ENCODE data around the gene FN1.

Gene FN1

DNA sequence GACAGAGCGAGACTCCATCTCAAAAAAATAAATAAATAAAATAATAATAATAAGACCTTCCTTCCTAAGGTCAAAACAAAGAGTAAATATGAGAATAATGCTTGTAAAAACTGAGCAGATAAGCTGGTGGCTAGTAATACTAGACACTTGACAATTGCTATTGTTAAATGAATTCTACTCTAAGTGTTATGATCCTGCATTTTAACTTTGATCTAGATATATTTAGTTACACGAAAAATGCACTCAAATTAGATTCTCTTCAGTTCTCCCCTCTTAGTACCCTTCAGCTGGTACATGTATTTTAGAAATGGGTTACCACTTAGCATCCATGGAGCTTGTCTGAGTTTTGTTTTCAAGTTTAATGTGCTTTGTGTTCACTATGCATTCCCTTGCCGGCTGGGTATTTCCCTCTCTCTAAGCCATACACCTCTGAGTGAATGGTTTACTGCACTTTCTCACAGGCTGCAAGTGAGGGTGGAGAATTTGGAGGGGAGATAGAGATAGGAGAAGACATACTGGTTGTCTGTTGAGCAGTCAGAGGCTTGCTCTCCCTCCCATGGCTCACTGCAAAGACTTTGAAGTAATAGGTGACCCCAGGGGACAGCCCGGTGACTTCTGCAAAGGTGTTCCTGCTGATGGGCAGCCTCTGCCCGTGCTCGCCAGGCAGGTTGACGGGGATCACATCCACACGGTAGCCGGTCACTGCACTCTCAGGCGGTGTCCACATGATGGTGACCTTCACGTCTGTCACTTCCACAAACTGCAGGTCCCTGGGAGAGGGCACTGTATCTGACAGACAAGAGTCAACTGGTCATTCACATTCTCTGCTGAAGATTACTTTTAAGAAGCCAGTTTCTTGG is 29.9 kb downstream of the FN1 start:
- DNase-seq: no peak

GRCh38 chr2:215404348-215405012 is 31.4 kb downstream of the FN1 start:
- no peak for DNase-seq

DNA sequence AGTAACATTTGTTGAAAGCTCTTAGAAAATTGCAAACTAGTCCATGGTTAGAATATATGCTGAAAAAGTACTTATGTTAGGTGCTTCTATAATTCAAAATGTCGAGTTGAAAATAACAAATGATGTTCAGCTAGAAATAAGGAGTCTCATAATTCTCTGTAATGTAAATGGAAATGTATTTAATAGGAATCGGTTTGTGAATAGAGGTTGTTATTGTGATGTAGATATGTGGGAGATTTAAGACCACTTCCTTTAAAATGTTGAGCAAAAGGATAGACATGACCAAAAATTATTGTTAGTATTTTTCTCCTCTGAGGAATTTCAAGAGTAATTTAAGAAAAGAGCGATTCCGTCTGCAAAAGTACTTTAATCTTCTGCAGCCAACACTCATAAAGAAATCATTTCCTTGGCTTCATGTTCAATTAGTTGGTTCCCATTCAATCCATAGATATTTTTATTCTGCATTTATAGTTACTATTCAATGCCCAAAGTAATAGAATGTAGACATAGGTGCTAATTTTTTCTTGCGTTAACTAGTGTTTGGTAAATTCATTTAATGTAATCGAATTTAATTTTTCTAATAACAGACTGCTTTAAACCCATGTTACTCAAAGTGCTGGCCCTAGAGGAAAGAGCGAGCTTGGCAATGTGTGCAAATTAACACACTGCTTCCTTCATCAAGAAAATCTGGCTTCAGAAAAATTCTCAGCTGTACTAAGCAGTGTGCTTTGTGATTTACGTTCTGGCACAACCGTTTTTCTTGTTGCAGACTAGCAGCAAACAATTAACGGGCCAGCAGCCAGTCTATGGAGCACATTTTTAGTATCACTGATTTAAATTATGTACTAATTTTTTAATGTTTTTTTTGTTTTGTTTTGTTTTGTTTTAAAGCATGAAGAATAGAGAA is 32.2 kb downstream of the FN1 start:
- no peak for DNase-seq

- DNase-seq: no peak
Observed at GRCh38 chr2:215401896-215402379, 33.9 kb downstream of the FN1 start.

- no peak for DNase-seq
Observed at GRCh38 chr2:215399067-215399716, 36.7 kb downstream of the FN1 start.

DNA sequence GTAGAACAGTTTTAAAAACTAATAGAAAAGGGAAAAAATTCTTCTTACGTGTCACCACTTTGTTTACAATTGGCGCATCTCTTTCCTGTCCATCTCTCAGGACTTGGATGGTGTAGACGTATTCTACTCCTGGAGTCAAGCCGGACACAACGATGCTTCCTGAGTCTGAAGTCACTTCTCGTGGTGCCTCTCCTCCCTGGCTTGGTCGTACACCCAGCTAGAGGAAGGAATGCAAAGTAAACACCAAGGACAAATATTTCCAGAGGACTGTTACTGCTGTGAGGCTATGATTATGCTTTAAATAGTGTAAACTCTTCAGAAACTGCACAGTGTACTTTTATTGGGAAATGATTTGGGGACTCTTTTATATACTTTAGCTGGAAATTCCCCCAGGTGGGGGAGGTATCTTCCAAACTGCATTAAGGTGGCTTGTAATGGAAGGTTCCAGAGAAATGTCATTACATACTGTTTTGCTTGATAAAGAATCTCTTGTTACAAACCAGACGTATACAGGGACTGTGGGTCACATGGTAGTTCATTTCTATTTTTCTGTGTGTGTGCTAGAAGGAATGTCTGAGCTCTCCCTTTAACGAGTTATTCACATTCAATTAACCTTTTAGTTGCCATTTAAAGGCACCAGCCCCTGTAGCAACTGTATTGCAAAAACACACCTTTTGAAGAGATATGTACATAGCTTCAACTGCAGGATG is 38.1 kb downstream of the FN1 start:
- no peak for DNase-seq

GRCh38 chr2:215396595-215397313 is 39.1 kb downstream of the FN1 start:
- no peak for DNase-seq

DNA sequence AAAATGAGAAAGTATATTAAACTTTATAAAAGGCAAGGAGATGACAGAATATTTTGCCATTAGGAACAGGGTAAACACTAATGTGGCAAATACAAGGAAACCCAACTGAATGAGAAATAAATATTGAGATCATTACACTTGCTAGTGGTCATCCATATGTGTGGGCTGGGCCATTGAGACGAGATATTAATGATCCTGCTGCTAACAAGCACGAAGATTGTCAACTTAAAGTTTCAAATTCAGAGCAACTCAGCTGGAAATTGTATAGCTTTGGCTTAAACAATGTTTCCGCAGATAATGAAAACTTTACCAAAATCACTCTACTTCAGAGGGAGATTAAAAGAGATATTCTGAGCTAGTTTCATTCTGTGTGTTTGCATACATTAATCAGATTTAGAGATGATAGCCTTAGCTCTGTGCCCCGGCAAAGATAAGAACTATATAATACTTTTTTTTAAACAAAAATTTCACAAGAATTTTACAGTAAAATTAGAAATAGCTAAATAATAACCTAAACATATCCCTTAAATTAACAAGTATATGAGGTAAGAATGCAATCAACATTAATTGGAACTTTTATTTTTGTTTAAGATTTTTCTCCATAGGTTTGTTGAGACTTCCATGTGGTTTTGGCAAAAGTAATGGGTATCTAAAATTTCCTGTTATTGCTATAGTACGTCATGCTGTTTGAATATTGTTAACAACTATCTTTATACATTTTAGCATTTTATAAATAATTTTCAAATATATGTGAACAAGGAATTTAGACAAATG is 40.0 kb downstream of the FN1 start:
- DNase-seq: no peak

GRCh38 chr2:215394102-215394805 is 41.6 kb downstream of the FN1 start:
- DNase-seq: no peak

DNA sequence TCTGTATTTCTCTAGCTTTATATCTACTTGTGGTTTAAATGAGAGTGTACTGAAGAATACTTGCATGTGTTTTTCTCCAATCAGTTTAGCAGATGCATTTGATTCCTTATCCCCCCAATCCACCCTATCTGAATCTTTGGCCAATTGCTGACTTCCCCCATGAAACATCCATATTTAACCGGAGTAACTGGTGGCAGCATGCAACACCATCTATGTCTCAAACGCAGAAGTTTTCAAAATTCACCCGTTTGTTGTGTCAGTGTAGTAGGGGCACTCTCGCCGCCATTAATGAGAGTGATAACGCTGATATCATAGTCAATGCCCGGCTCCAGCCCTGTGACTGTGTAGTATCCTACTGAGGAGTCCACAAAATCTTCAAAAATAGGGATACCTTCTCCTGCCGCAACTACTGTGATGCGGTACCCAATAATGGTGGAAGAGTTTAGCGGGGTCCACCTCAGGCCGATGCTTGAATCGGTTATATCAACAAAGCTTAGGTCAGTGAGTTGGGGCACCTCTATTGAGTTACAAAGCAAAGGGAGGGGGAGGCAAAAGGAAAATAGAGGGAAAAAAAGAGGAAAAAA is 43.1 kb downstream of the FN1 start:
- no peak for DNase-seq

DNA sequence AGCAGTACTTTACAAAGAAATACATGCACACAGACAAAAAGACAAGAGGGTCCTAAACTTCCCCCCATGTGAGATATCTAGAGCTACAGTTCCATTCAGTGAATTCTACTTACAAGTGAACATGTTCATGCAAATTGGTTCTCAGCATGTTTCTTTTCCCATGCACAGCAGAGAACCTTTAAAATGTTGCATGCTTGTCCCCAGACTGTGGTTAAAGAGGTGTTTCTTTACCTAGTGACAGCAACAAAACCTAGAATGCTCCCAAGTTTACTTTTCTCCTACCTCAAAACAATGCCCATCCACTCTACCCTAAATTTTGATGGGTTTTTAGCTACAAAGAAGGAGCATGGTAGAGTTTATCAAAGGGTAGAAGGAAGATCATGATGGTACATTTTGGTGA is 43.7 kb downstream of the FN1 start:
- no peak for DNase-seq

- DNase-seq: no peak
Observed at GRCh38 chr2:215391531-215391930, 44.3 kb downstream of the FN1 start.

DNA sequence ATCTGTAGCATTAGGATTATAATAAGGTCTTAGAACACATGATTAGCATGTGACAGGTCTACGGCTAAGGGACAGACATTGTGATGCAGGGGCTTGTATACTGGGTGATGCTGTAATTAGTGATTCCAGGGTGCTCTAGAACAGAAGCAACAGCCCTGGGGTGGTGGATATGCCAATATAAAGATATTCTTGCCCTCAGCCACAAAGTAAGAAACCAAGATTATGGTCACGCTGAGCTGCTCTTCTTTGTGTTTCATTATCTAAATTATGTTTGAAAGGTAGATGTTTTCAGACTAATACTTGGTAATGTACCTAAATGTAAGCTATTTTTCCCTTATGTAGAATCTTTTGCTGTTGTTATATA is 45.3 kb downstream of the FN1 start:
- DNase-seq: no peak

- no peak for DNase-seq
Observed at GRCh38 chr2:215388002-215388728, 47.7 kb downstream of the FN1 start.

DNA sequence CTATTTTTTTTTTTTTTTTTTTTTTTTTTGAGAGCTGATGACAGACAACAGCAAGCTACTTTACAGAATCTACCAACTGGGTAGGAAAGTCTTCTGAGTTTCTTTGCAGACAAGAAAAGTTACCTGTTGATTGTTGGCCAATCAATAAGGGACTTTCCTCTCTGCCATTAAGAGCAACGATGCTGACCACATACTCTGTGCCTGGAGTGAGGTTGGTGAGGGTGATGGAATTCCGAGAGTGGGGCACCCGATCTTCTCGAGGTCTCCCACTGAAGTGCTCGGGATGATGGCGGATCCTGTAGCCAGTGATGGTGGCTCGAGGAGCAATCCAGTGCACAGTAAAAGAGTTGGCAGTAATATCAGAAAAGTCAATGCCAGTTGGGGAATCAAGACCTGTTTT is 49.3 kb downstream of the FN1 start:
- no peak for DNase-seq

GRCh38 chr2:215384710-215385109 is 51.2 kb downstream of the FN1 start:
- no peak for DNase-seq

DNA sequence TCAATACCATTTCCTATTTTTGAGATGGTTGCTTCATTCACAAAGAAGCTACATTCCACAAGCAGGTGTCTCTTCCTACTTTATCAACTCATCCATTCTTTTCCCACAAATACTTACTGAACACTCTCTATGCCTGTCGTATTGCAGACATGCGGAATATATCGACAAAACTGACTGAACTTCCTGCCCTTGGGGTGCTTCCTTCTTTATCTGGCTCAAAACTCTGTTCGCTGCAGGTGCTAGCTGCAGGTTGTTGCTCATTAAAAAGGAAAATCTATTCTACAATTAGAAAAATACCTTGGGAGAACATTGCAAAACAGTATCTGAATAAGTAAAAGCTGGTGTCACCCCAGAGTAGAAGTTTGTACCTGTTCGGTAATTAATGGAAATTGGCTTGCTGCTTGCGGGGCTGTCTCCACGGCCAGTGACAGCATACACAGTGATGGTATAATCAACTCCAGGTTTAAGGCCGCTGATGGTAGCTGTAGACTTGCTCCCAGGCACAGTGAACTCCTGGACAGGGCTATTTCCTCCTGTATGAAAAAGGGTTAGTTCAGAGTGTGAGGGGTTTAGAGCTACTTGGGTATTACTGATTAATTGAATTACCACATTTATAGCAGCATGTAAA is 52.1 kb downstream of the FN1 start:
- no peak for DNase-seq

GRCh38 chr2:215382480-215382879 is 53.4 kb downstream of the FN1 start:
- no peak for DNase-seq
